A673 (cell line): ENCODE data around the gene DNAJC13. TPM values are rescaled to one million over a fixed set of nuclear protein-coding genes. Genes with fewer than 3 reads are reported as not detected.

Source experiments
- BruUV-seq: library from RNA; stranded (reverse); fragments of 400-500 nt; replicated peaks from 2 replicates; lab custom pipeline; 2021; lab: Mats Ljungman, UMichigan
- CTCF ChIA-PET: fragments of 300-600 bp; sonication (Branson Sonifier 250); formaldehyde crosslinking; loops from one replicate; lab custom pipeline; 2022; ENCODE audit warnings: antibody characterized with exemption; lab: Charles Lee
- POLR2A ChIA-PET: fragments of 300-600 bp; sonication (Branson Sonifier 250); formaldehyde crosslinking; loops from one replicate; lab custom pipeline; 2022; ENCODE audit warnings: antibody characterized with exemption; ENCODE audit not compliant: low non-redundant PET; lab: Charles Lee
- DNase-seq: peaks from one replicate; pipeline ENCODE4 v3.0.0-alpha.2; 2015; ENCODE audit warnings: low spot score
- H3K27ac ChIP-seq: fragments of 200-600 bp; sonication (generic); 2 replicates; pipeline ENCODE4 v1.5.1; 2016; ENCODE audit warnings: mixed run types, low read depth, mild to moderate bottlenecking, mixed read lengths, antibody characterized with exemption, low read length; ENCODE audit not compliant: poor library complexity, severe bottlenecking
- H3K27me3 ChIP-seq: fragments of 200-600 bp; sonication (generic); replicated peaks from 2 replicates; pipeline ENCODE4 v1.6.1; 2017; ENCODE audit warnings: mixed run types, low read depth, mild to moderate bottlenecking, mixed read lengths, antibody characterized with exemption, low read length; ENCODE audit not compliant: insufficient read depth, poor library complexity
- H3K36me3 ChIP-seq: fragments of 200-600 bp; sonication (generic); 2 replicates; pipeline ENCODE4 v1.6.1; 2016; ENCODE audit warnings: mixed run types, mild to moderate bottlenecking, mixed read lengths, antibody characterized with exemption, low read length; ENCODE audit not compliant: insufficient read depth, poor library complexity, severe bottlenecking
- H3K4me1 ChIP-seq: fragments of 200-600 bp; sonication (generic); 2 replicates; pipeline ENCODE4 v1.6.1; 2017; ENCODE audit warnings: mixed run types, mild to moderate bottlenecking, mixed read lengths, antibody characterized with exemption, low read length; ENCODE audit not compliant: insufficient read depth, poor library complexity, severe bottlenecking
- H3K4me3 ChIP-seq: fragments of 200-600 bp; sonication (generic); 2 replicates; pipeline ENCODE4 v1.5.1; 2016; ENCODE audit warnings: low read depth, mixed run types, mild to moderate bottlenecking, mixed read lengths, low read length; ENCODE audit not compliant: poor library complexity, severe bottlenecking
- H3K9me3 ChIP-seq: fragments of 200-600 bp; sonication (generic); 2 replicates; pipeline ENCODE4 v1.6.1; 2016; ENCODE audit warnings: mixed run types, low read depth, mild to moderate bottlenecking, mixed read lengths, antibody characterized with exemption, low read length; ENCODE audit not compliant: poor library complexity, severe bottlenecking
- CTCF ChIP-seq: fragments of 300-800, 200-600 bp; sonication (generic); conservative IDR thresholded peaks from 2 replicates; pipeline ENCODE4 v1.5.1; 2017; ENCODE audit warnings: low read depth, mild to moderate bottlenecking, antibody characterized with exemption, low read length, moderate library complexity, mixed read lengths
- EZH2 ChIP-seq: fragments of 200-600 bp; sonication (generic); IDR thresholded peaks from 2 replicates; pipeline ENCODE4 v1.6.1; 2017; ENCODE audit warnings: borderline replicate concordance, low read depth, mild to moderate bottlenecking, mixed read lengths, antibody characterized with exemption, low read length; ENCODE audit not compliant: poor library complexity, severe bottlenecking
- intact Hi-C: fragments of 100-400 bp; cut with micrococcal nuclease; formaldehyde crosslinking; loops from one replicate; pipeline ENCODE4 v1.10.0; 2022; ENCODE audit not compliant: unreplicated experiment
- total RNA-seq: library from RNA; stranded (reverse); gene quantifications from 2 replicates; pipeline ENCODE4 v1.2.3, GENCODE V29; 2021

DNAJC13 gene
- total RNA-seq, 1 experiment from 2014 or later: 46.0 TPM

GRCh38 chr3:132587401-132587800 lies 170.1 kb downstream of the DNAJC13 start:
- peaks cover 1% of the 10 kb centered on the region for H3K4me1 ChIP-seq
- no peak for TF ChIP-seq CTCF
- TF ChIP-seq EZH2: no peak
- no peaks in the 10 kb centered on the region for H3K27me3 ChIP-seq
- H3K9me3 ChIP-seq: no peaks in the 10 kb centered on the region
- H3K27ac ChIP-seq: no peak overlapping the region
- ChIA-PET POLR2A (no interaction called here), CTCF (no interaction called here)
- DNase-seq: no peak
- no peak overlapping the region for H3K4me3 ChIP-seq
- intact Hi-C loops: no loop called here
- H3K36me3 ChIP-seq: no peaks in the 10 kb centered on the region
- BruUV-seq: no TSS peak

Other genes starting within 250 kb of the DNAJC13 start
- gene ACP3, start 100.1 kb upstream of the DNAJC13 start, total RNA-seq: 13.9 and 14.6 TPM in 2 replicates
- gene ACKR4, start 179.8 kb downstream of the DNAJC13 start, total RNA-seq: not detected in 2 replicates
- gene ACAD11, start 242.3 kb downstream of the DNAJC13 start, total RNA-seq: 10.4 and 15.3 TPM in 2 replicates
- gene UBA5, start 242.8 kb downstream of the DNAJC13 start, total RNA-seq: 50.0 and 55.8 TPM in 2 replicates